HG03442 (cell line): ENCODE measurements around the gene ADRA2B.
"Not testable (repeated sequence)": the region's sequence is repeated elsewhere in the genome, so short reads cannot be mapped to it uniquely, and the experiment has no call there.

Experiments
- ATAC-seq: cut with Tn5 transposase; IDR thresholded peaks from one replicate; pipeline ENCODE4 v1.9.1; 2021; ENCODE audit warnings: mild to moderate bottlenecking, moderate library complexity; ENCODE audit not compliant: unreplicated experiment

Gene ADRA2B

GRCh38 chr2:96091141-96091710 is 25.1 kb downstream of the ADRA2B start:
- ATAC-seq: no peak

DNA sequence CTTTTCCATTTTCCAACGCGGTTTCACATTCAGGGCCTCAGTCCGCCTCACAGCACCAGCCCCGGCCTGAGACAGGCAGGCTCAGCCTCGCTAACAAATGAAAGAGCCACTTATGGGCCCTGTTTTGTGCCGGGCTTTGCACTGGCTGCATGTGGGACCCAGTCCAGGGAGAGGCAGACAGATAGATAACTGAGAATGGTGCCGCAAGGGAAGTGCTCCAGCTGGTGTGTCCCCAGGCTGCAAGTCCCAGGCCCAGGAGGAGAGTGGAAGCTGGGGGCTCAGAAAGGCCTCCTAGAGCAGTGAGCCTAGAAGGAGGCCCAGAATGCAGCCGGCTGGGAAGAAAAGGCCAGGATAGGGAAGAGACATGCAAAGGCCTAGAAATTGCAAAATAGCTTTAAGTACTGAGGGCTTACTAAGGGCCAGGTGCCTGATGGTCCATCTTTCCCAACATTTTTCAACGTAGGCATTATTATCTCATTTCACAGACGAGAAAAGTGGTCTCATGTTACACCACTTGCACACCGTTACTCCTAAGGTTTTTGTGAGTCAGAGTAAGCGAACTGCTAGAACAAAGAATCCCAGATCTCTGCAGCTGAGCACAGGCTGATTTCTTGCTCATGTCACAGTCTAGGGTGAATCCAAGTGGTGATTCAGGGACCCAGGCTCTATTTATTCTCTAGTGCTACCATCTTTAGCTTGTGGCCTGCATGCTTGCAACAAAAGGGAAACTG is 26.0 kb downstream of the ADRA2B start:
- ATAC-seq: no peak

DNA sequence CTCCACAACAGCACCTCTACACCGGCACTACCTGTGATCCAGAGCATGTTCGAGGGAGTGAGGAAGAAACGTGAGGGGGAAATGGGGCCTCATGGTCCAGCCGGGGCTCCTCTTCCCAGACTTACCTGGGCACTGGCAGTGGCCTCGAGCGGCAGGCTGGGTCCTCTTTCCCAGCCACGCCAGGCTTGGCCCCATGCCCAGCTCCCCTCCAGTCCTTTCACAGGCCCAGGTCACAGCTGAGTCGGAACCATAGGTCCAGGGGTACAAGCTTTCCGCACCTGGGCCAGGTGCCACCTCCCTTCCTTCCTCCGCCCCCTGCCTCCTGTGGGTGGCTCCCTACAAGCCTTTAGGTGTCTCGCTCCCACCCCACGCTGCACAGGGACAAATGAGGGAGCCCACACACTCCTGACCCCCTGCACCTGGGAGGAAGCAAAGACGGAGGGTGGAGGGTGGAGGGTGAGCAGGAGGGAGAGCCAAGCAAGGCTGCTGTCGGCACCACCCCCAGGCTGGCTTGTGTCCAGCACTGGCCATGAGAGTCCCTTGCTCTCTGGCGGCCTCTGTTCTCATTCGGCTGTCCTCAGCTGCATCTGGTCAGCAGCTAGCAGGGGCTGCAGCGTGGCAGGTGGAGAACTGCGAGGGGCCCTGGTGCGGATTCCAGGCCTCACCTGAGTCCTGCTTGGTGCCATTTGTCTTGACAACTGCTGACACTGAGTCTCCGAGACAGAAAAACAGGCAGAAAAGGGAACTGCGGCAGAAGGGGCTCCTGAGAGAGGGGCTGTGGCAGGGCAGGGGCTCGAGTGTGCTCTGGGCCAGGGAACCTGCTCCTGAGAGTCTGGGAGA is 26.8 kb downstream of the ADRA2B start:
- ATAC-seq: no peak

- no peak for ATAC-seq
Measured at GRCh38 chr2:96088340-96089335, 27.7 kb downstream of the ADRA2B start.

- no peak for ATAC-seq
Measured at GRCh38 chr2:96087130-96087529, 29.2 kb downstream of the ADRA2B start.

DNA sequence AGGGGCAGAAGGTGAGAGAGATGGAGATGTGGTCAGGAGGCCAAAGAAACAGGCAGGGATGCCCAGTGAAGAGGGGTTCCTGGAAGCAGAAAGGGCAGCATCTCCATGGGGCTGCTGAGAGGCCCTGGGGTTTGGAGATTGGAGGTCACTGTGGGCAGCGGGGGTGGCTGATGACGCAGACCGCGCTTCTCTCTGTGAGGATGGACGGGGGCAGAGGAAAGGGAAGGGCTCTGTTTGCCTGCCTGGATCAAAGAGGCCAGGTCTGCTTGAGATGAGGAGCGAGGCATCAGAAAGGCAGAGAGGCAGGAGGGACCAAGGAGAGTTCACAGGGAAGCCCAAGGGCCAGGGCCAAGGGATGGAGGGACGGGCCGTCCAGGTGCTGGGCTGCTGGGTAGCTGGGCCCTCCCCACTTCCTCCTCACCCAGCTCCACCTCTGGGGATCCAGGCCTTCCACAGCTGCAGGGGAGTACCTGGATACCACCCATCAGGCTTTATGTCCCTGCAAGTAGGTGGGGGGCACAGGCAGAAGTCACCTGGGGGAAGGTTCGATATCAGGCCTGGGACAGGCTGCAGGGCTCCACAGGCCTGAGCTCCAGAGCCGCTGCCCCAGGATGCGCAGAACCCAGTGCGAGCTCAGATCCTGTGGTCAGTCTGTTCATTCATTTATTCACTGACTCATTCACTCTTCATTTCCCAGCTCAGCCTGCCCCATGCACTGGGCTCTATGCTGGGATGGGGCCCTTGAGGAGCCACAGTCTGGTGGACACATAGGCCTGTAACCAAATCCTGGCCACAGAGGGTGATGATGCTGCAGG is 30.6 kb downstream of the ADRA2B start:
- ATAC-seq: no peak

DNA sequence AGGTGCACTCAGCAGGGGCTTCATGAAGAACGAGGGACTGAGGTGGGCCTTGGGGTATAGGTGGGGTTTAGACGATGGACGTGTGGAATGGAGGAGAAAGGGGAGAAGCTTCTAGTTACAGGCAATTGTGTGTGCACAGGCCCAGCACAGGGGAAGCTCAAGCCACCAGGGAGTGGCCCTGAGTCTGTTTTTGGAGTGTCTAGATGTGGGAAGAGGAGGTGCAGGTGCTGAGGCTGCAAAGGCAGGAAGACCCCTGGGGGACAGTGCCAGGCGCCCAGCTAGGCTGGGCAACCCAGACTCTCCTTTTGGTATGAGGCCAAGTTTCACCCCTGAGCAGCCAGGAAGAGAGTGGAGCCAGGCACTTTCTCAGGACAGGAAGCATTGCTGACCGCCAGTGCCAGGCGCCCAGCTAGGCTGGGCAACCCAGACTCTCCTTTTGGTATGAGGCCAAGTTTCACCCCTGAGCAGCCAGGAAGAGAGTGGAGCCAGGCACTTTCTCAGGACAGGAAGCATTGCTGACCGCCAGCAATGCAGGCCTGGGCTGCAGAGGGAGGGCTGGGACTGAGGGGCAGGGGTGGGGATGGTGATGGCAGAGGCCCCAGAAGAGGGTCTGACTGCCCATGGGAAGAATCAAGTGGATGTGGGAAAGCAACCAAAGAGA is 31.4 kb downstream of the ADRA2B start:
- ATAC-seq: not testable (repeated sequence)

GRCh38 chr2:96083989-96084857 is 32.1 kb downstream of the ADRA2B start:
- no peak for ATAC-seq

DNA sequence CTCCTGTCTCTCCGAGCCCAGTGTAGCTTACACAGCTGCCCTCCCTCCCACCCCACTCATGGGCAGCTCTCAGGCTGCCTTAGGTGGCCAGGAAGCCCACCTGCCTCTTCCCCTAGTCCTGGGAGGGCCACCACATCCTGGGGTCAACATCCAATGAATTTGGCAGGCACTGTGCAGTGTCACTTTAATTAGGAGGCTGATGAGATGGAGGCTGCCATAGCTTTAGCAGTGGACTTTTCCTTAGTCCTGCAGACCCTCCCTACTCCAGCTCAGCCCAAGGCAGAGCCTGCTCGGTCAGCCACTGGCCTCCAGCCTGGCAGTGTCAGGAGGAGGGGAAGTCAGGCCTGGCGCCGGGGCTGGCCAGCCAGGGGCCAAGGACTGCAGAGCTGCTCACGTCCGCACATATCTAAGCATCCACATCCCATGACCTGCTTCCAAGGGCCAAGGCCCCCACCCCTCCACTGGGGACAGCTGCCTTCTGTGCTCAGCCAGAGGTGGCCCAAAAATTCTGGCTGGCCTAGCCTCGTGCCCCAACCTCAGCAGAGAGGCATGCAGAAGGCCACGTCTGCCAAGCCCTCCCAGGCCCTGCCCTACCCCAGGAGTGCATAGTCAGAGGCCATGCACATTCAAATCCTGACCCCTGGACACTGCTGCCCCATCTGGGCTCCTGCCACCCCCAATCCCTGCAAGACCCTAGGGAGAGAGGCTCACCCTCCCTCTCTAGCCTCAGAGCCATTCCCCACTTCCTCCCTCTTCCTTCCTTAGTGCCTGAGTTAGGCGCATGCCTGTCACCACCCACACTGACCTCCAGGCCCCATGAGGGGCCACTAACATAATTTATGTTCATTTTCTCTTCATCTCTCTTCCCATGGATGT is 33.1 kb downstream of the ADRA2B start:
- no peak for ATAC-seq

- no peak for ATAC-seq
Measured at GRCh38 chr2:96082211-96083063, 33.9 kb downstream of the ADRA2B start.

GRCh38 chr2:96081042-96081441 is 35.3 kb downstream of the ADRA2B start:
- no peak for ATAC-seq

GRCh38 chr2:96075199-96075771 is 41.1 kb downstream of the ADRA2B start:
- no peak for ATAC-seq

- ATAC-seq: no peak
Measured at GRCh38 chr2:96074156-96074555, 42.2 kb downstream of the ADRA2B start.

DNA sequence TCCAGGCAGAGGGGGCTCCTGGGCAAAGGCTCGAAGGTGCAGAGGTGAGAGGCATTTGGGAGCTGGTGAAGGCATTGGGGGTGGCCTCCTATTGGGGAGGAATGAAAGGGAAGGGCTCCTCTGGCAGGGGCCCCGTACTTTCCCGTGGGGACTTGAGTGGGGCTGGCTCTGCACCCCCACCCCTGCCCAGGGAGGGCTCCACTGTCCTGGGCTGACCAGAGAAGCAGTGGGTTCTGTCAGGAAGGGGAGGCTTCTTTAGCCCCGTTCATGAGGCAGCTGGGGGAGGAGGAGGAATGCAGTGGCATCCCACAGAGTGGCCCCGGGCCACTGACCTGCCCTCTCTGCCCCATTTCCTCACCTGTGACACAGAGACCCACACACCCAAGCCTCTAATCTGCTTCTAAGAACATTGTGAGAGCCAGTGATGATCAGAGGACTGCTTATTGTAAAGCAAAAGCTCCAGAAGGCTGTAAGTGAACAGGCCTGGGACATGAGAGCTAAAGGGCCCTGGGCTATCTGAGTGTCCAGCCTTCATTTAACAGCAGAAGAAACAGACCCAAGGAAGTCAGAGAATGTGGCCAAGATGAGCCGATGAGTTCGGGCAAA is 43.1 kb downstream of the ADRA2B start:
- ATAC-seq: no peak

DNA sequence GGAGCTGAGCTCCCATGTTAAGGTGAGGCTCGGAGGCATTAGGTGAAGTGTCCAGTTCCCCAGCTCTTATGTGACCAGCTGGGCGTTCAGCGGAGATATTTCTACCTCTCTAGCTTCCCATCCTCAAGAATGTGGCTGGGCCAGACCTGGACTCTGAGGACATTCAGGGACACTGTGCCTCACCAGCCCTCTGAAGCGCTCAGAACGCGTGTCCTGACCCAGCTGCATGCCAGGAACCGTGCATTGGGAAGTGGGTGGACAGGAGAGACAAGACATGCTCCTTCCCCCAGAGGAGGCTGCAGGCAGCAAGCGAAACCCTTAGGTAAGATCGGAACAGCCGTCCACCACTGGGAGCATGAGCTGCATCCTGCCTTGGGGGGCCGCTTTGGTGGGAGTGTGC is 43.6 kb downstream of the ADRA2B start:
- no peak for ATAC-seq
